ENCODE results near the gene CCN5. TPM values are rescaled to one million over a fixed set of nuclear protein-coding genes. Genes with fewer than 3 reads are reported as not detected.

CCN5 gene
- total and polyA plus RNA-seq, 2 of the 13 experiments (the other 11 are each of a cell fraction or from before 2014, with no cell fraction given), result 0.12 TPM; not detected in 1

- TF ChIP-seq, protein P1, sequence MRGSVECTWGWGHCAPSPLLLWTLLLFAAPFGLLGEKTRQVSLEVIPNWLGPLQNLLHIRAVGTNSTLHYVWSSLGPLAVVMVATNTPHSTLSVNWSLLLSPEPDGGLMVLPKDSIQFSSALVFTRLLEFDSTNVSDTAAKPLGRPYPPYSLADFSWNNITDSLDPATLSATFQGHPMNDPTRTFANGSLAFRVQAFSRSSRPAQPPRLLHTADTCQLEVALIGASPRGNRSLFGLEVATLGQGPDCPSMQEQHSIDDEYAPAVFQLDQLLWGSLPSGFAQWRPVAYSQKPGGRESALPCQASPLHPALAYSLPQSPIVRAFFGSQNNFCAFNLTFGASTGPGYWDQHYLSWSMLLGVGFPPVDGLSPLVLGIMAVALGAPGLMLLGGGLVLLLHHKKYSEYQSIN (CRISPR knock-in tag; IDR thresholded peaks at IDR 0.05; ENCODE audit: borderline replicate concordance), result no peak
Observed at GRCh38 chr20:44717986-44718385, 2.8 kb downstream of the CCN5 start (continued).

- no peak overlapping the region for H2AFZ ChIP-seq (ENCODE audit: low read length)
- FAIRE-seq, result no peak
- no peak overlapping the region for H3K9ac ChIP-seq (ENCODE audit: insufficient read depth, low read depth, low read length)
- no peaks in the 10 kb centered on the region for H3K36me3 ChIP-seq (replicated peaks in 1 of 2; ENCODE audit: control insufficient read depth in 1 of 2, insufficient read depth in 2 of 2, low read length in 2 of 2)
- H3K79me2 ChIP-seq (ENCODE audit: insufficient read depth, low read length), result no peaks in the 10 kb centered on the region
- in situ Hi-C loops (cut with HindIII; ENCODE audit: extremely low pct_ligation_motif_present, low pct_unique_long_range_greater_than_20kb), result no loop called here
- no peak overlapping the region for H3K4me3 ChIP-seq (replicated peaks in 1 of 3; ENCODE audit: insufficient read depth in 1 of 3, low read depth in 2 of 3, low read length in 3 of 3)
- H3K27ac ChIP-seq (ENCODE audit: extremely low read length, insufficient read depth, low read length), result no peak overlapping the region
- H3K27me3 ChIP-seq (ENCODE audit: control insufficient read depth in 1 of 2, insufficient read depth in 2 of 2, low read length in 2 of 2), result peaks cover 2 to 24% of the 10 kb centered on the region in 2 experiments; a peak in 3 of 5 replicates
- no peak for TF ChIP-seq PPARG (CRISPR knock-in tag; conservative IDR thresholded peaks at IDR 0.05)
- no peak for TF ChIP-seq BRCA1 (CRISPR knock-in tag; IDR thresholded peaks at IDR 0.05)
- no peak for TF ChIP-seq ZNF333 (CRISPR knock-in tag; IDR thresholded peaks at IDR 0.05; ENCODE audit: borderline replicate concordance)
- no peak overlapping the region for H3K4me2 ChIP-seq (ENCODE audit: low read depth, low read length)
- WGBS (ENCODE audit: low lambda C conversion rate), result 31% methylated on average over 6 of the region's 19 CpGs
- H3K9me3 ChIP-seq (ENCODE audit: low read length), result no peaks in the 10 kb centered on the region
- intact Hi-C loops (cut with micrococcal nuclease; ENCODE audit: unreplicated experiment), result no loop called here
- ChIA-PET CTCF (ENCODE audit: low intra/inter-chr PET ratio, low total read pairs) (no interaction called here), POLR2A (no interaction called here)
- DNase-seq (ENCODE audit: low spot score), result no peak
- BruUV-seq (replicated peaks), result no TSS peak
- no peak for ATAC-seq
- peaks cover 11% of the 10 kb centered on the region for H3K4me1 ChIP-seq (ENCODE audit: insufficient read depth, low read length)
- no peaks in the 10 kb centered on the region for H4K20me1 ChIP-seq (ENCODE audit: insufficient read depth, low read length)
Observed at GRCh38 chr20:44719841-44720240, 4.7 kb downstream of the CCN5 start.

GRCh38 chr20:44720621-44720996 lies 5.4 kb downstream of the CCN5 start:
- Histone ChIP-seq H3K4me1 (ENCODE audit: insufficient read depth, low read length) (peaks cover 7% of the 10 kb centered on the region; the same call in 1 of the 2 replicates), H4K20me1 (ENCODE audit: insufficient read depth, low read length) (no peaks in the 10 kb centered on the region), H3K9me3 (ENCODE audit: low read length) (no peaks in the 10 kb centered on the region), H3K27me3 (ENCODE audit: control insufficient read depth in 1 of 2, insufficient read depth in 2 of 2, low read length in 2 of 2) (peaks cover 2 to 24% of the 10 kb centered on the region in 2 experiments; a peak in 3 of 5 replicates), H3K36me3 (replicated peaks in 1 of 2; ENCODE audit: control insufficient read depth in 1 of 2, insufficient read depth in 2 of 2, low read length in 2 of 2) (no peaks in the 10 kb centered on the region), H3K4me3 (replicated peaks in 1 of 3; ENCODE audit: insufficient read depth in 1 of 3, low read depth in 2 of 3, low read length in 3 of 3) (no peak overlapping the region), H3K27ac (ENCODE audit: extremely low read length, insufficient read depth, low read length) (no peak overlapping the region), H3K4me2 (ENCODE audit: low read depth, low read length) (no peak overlapping the region), H2AFZ (ENCODE audit: low read length) (no peak overlapping the region), H3K9ac (ENCODE audit: insufficient read depth, low read depth, low read length) (no peak overlapping the region), H3K79me2 (ENCODE audit: insufficient read depth, low read length) (no peaks in the 10 kb centered on the region)
- POLR2A ChIA-PET, result no interaction called here
- no peak for ATAC-seq
- FAIRE-seq, result no peak
- BruUV-seq (replicated peaks), result no TSS peak
- intact Hi-C loops (cut with micrococcal nuclease; ENCODE audit: unreplicated experiment) (no loop called here), in situ Hi-C loops (cut with HindIII; ENCODE audit: extremely low pct_ligation_motif_present, low pct_unique_long_range_greater_than_20kb) (no loop called here)
- DNase-seq (ENCODE audit: low spot score), result no peak
- WGBS (ENCODE audit: low lambda C conversion rate), result 7% methylated on average over 6 of the region's 7 CpGs
- CTCF ChIA-PET (ENCODE audit: low intra/inter-chr PET ratio, low total read pairs), result no interaction called here
- TF ChIP-seq GPBP1L1 (CRISPR knock-in tag; IDR thresholded peaks at IDR 0.05) (no peak), PLRG1 (conservative IDR thresholded peaks at IDR 0.05) (no peak), ZNF598 (CRISPR knock-in tag; IDR thresholded peaks at IDR 0.05; ENCODE audit: borderline replicate concordance) (no peak), MNT (IDR thresholded peaks at IDR 0.05) (no peak)
- TF ChIP-seq, protein P2, sequence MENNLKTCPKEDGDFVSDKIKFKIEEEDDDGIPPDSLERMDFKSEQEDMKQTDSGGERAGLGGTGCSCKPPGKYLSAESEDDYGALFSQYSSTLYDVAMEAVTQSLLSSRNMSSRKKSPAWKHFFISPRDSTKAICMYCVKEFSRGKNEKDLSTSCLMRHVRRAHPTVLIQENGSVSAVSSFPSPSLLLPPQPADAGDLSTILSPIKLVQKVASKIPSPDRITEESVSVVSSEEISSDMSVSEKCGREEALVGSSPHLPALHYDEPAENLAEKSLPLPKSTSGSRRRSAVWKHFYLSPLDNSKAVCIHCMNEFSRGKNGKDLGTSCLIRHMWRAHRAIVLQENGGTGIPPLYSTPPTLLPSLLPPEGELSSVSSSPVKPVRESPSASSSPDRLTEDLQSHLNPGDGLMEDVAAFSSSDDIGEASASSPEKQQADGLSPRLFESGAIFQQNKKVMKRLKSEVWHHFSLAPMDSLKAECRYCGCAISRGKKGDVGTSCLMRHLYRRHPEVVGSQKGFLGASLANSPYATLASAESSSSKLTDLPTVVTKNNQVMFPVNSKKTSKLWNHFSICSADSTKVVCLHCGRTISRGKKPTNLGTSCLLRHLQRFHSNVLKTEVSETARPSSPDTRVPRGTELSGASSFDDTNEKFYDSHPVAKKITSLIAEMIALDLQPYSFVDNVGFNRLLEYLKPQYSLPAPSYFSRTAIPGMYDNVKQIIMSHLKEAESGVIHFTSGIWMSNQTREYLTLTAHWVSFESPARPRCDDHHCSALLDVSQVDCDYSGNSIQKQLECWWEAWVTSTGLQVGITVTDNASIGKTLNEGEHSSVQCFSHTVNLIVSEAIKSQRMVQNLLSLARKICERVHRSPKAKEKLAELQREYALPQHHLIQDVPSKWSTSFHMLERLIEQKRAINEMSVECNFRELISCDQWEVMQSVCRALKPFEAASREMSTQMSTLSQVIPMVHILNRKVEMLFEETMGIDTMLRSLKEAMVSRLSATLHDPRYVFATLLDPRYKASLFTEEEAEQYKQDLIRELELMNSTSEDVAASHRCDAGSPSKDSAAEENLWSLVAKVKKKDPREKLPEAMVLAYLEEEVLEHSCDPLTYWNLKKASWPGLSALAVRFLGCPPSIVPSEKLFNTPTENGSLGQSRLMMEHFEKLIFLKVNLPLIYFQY (CRISPR knock-in tag; IDR thresholded peaks at IDR 0.05; ENCODE audit: borderline replicate concordance), result no peak
